ENCODE data around the gene SLC9A7. TPM values are rescaled to one million over a fixed set of nuclear protein-coding genes. Genes with fewer than 3 reads are reported as not detected.

SLC9A7 gene
- total and polyA plus RNA-seq, 4 donors: 2.3 to 13.2 (median 3.1) TPM

GRCh38 chrX:46710927-46711623 lies 47.8 kb downstream of the SLC9A7 start:
- H3K27ac ChIP-seq (ENCODE audit: low read depth in 1 of 2, low read length in 2 of 2): peak overlapping the region in 1 of 2 donors; percentile 7
- no peak for DNase-seq (ENCODE audit: low spot score)
- H3K36me3 ChIP-seq (ENCODE audit: control insufficient read depth in 4 of 4, insufficient read depth in 3 of 4, low read depth in 1 of 4, low read length in 3 of 4): no peaks in the 10 kb centered on the region
- TF ChIP-seq HNF4G (IDR thresholded peaks at IDR 0.05): no peak
- TF ChIP-seq CTCF (IDR thresholded peaks at IDR 0.05; ENCODE audit: low read depth, low read length, missing input control): no peak
- no peak for TF ChIP-seq ATF3 (IDR thresholded peaks at IDR 0.05)
- TF ChIP-seq MAX (IDR thresholded peaks at IDR 0.05): no peak
- TF ChIP-seq SP1 (IDR thresholded peaks at IDR 0.05): no peak
- no peak for TF ChIP-seq YY1 (IDR thresholded peaks at IDR 0.05)
- no peak for TF ChIP-seq REST (IDR thresholded peaks at IDR 0.05)
- no peak for TF ChIP-seq FOXA2 (IDR thresholded peaks at IDR 0.05)
- H3K4me1 ChIP-seq (ENCODE audit: control insufficient read depth in 4 of 4, insufficient read depth in 4 of 4, low read length in 3 of 4): peaks cover 3 to 8% (median 4%) of the 10 kb centered on the region in 4 donors
- H3K9me3 ChIP-seq (ENCODE audit: control insufficient read depth in 4 of 4, low read length in 3 of 4): no peaks in the 10 kb centered on the region
- no peaks in the 10 kb centered on the region for H3K27me3 ChIP-seq (ENCODE audit: control insufficient read depth in 4 of 4, insufficient read depth in 4 of 4, low read length in 3 of 4)
- H3K9ac ChIP-seq (ENCODE audit: low read depth in 1 of 2, low read length in 2 of 2): no peak overlapping the region
- H3K4me3 ChIP-seq (ENCODE audit: low read depth in 1 of 3, low read length in 3 of 3): no peak overlapping the region
- WGBS: 83% methylated on average over 8 of the region's 8 CpGs

- H3K9ac ChIP-seq (ENCODE audit: low read depth in 1 of 2, low read length in 2 of 2): no peak overlapping the region
These were observed 48.5 kb downstream of the SLC9A7 start for GRCh38 chrX:46710425-46710824.

More at GRCh38 chrX:46710425-46710824, 48.5 kb downstream of the SLC9A7 start:
- Histone ChIP-seq H3K36me3 (ENCODE audit: control insufficient read depth in 4 of 4, insufficient read depth in 3 of 4, low read depth in 1 of 4, low read length in 3 of 4) (no peaks in the 10 kb centered on the region), H3K4me3 (ENCODE audit: low read depth in 1 of 3, low read length in 3 of 3) (no peak overlapping the region), H3K4me1 (ENCODE audit: control insufficient read depth in 4 of 4, insufficient read depth in 4 of 4, low read length in 3 of 4) (peaks cover 3 to 8% (median 4%) of the 10 kb centered on the region in 4 donors), H3K27ac (ENCODE audit: low read depth in 1 of 2, low read length in 2 of 2) (no peak overlapping the region), H3K27me3 (ENCODE audit: control insufficient read depth in 4 of 4, insufficient read depth in 4 of 4, low read length in 3 of 4) (no peaks in the 10 kb centered on the region), H3K9me3 (ENCODE audit: control insufficient read depth in 4 of 4, low read length in 3 of 4) (no peaks in the 10 kb centered on the region)
- 17% methylated on average over 1 of the region's 1 CpG for WGBS
- DNase-seq (ENCODE audit: low spot score): no peak
- TF ChIP-seq RAD21 (IDR thresholded peaks at IDR 0.05) (no peak), ATF3 (IDR thresholded peaks at IDR 0.05) (no peak), HNF4G (IDR thresholded peaks at IDR 0.05) (no peak), FOXA1 (IDR thresholded peaks at IDR 0.05) (no peak), CTCF (IDR thresholded peaks at IDR 0.05; ENCODE audit: low read depth, low read length, missing input control) (no peak), MAX (IDR thresholded peaks at IDR 0.05) (no peak), RXRA (IDR thresholded peaks at IDR 0.05) (no peak)
